ENCODE measurements around the gene SH3RF3. TPM values are rescaled to one million over a fixed set of nuclear protein-coding genes. Genes with fewer than 3 reads are reported as not detected.

The SH3RF3 gene
- polyA plus RNA-seq, 1 donor (not counting 4 experiments of a cell fraction or from before 2014, with no cell fraction given), result 0.08 TPM

DNA sequence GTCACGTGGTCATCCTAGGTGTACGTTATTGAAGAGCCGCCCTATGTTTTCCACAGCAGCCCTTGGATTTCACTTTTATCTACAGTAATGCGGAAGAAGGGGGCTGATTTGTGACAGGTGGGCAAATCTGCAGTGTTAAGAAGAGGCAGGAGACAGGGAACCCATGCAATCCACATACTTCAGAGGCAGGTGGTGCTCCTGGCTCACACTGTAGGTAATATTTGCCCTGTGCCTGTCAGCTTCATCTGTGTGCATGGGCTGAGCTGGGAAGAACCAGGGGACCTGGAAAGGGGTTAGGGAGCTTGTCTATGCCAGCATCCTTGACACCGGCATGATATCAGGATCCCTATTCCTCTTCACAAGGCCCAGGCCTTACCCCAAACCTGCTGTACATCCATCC is 183.9 kb downstream of the SH3RF3 start:
- dilution Hi-C loops (cut with MboI; ENCODE audit: extremely low pct_ligation_motif_present, low sequenced_read_pairs), result no loop called here
- Histone ChIP-seq H3K9me3 (ENCODE audit: control insufficient read depth, low read depth, low read length) (no peaks in the 10 kb centered on the region), H3K4me3 (ENCODE audit: control insufficient read depth in 2 of 3, extremely low read depth in 1 of 3, insufficient read depth in 2 of 3, low read depth in 1 of 3, low read length in 3 of 3) (no peak overlapping the region), H3K4me1 (ENCODE audit: control insufficient read depth, extremely low read depth, insufficient read depth, low read length) (no peaks in the 10 kb centered on the region), H3K79me2 (ENCODE audit: control insufficient read depth, insufficient read depth, low read length) (no peaks in the 10 kb centered on the region), H3K4me2 (ENCODE audit: control insufficient read depth, extremely low read depth, insufficient read depth, low read depth, low read length) (no peak overlapping the region), H3K27ac (ENCODE audit: control insufficient read depth, insufficient read depth, low read length) (no peak overlapping the region), H3K9me1 (ENCODE audit: control insufficient read depth, extremely low read depth, insufficient read depth, low read length) (no peaks in the 10 kb centered on the region), H3K27me3 (ENCODE audit: control insufficient read depth, extremely low read depth, insufficient read depth, low read length) (peaks cover 32% of the 10 kb centered on the region), H3K9ac (ENCODE audit: control insufficient read depth, extremely low read depth, insufficient read depth, low read length) (no peak overlapping the region), H3K36me3 (ENCODE audit: control insufficient read depth in 2 of 2, extremely low read depth in 1 of 2, insufficient read depth in 2 of 2, low read length in 2 of 2) (no peaks in the 10 kb centered on the region), H4K20me1 (ENCODE audit: control insufficient read depth, extremely low read depth, insufficient read depth, low read length) (no peaks in the 10 kb centered on the region), H2AFZ (ENCODE audit: control insufficient read depth, low read length) (no peak overlapping the region)
- FAIRE-seq (no peak), DNase-seq (ENCODE audit: low read depth, low spot score) (no peak)
- no peak for TF ChIP-seq EZH2 (IDR thresholded peaks at IDR 0.05; ENCODE audit: low read length)
- TF ChIP-seq, protein P1, sequence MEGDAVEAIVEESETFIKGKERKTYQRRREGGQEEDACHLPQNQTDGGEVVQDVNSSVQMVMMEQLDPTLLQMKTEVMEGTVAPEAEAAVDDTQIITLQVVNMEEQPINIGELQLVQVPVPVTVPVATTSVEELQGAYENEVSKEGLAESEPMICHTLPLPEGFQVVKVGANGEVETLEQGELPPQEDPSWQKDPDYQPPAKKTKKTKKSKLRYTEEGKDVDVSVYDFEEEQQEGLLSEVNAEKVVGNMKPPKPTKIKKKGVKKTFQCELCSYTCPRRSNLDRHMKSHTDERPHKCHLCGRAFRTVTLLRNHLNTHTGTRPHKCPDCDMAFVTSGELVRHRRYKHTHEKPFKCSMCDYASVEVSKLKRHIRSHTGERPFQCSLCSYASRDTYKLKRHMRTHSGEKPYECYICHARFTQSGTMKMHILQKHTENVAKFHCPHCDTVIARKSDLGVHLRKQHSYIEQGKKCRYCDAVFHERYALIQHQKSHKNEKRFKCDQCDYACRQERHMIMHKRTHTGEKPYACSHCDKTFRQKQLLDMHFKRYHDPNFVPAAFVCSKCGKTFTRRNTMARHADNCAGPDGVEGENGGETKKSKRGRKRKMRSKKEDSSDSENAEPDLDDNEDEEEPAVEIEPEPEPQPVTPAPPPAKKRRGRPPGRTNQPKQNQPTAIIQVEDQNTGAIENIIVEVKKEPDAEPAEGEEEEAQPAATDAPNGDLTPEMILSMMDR (optimal IDR thresholded peaks at IDR 0.05 in 1 of 3, IDR thresholded peaks at IDR 0.05 in 1 of 3, conservative IDR thresholded peaks at IDR 0.05 in 1 of 3; ENCODE audit: extremely low read depth in 1 of 3, insufficient read depth in 2 of 3, low read length in 3 of 3), result peak in 2 of 3 experiments; percentile 46 to 72

DNA sequence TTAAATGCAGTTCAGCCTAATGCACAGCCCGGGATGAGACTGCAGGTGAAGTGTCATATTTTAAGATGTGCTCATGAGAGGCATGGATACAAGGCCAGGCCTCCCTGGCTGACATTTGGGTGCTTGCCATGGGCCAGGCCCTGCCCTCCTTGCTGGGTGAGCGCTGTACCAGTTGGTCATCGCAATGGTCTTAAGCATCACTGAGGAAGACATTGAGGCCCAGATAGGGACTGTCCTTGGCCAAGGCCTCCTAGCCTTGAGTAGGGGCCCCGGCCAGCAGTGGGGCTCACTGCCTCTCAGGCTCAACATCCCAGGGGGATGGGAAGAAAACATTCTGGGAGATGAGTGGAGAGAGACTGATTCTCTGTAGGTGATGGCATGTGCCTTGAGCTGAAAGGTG is 184.3 kb downstream of the SH3RF3 start:
- Histone ChIP-seq H3K4me1 (ENCODE audit: control insufficient read depth, extremely low read depth, insufficient read depth, low read length) (peaks cover 2% of the 10 kb centered on the region), H3K9me1 (ENCODE audit: control insufficient read depth, extremely low read depth, insufficient read depth, low read length) (no peaks in the 10 kb centered on the region), H3K36me3 (ENCODE audit: control insufficient read depth in 2 of 2, extremely low read depth in 1 of 2, insufficient read depth in 2 of 2, low read length in 2 of 2) (no peaks in the 10 kb centered on the region), H2AFZ (ENCODE audit: control insufficient read depth, low read length) (no peak overlapping the region), H3K79me2 (ENCODE audit: control insufficient read depth, insufficient read depth, low read length) (no peaks in the 10 kb centered on the region), H3K4me3 (ENCODE audit: control insufficient read depth in 2 of 3, extremely low read depth in 1 of 3, insufficient read depth in 2 of 3, low read depth in 1 of 3, low read length in 3 of 3) (no peak overlapping the region), H3K9ac (ENCODE audit: control insufficient read depth, extremely low read depth, insufficient read depth, low read length) (no peak overlapping the region), H3K27me3 (ENCODE audit: control insufficient read depth, extremely low read depth, insufficient read depth, low read length) (peaks cover 37% of the 10 kb centered on the region), H3K4me2 (ENCODE audit: control insufficient read depth, extremely low read depth, insufficient read depth, low read depth, low read length) (no peak overlapping the region), H3K27ac (ENCODE audit: control insufficient read depth, insufficient read depth, low read length) (no peak overlapping the region), H4K20me1 (ENCODE audit: control insufficient read depth, extremely low read depth, insufficient read depth, low read length) (no peaks in the 10 kb centered on the region), H3K9me3 (ENCODE audit: control insufficient read depth, low read depth, low read length) (no peaks in the 10 kb centered on the region)
- DNase-seq (ENCODE audit: low read depth, low spot score) (no peak), FAIRE-seq (no peak)
- dilution Hi-C loops (cut with MboI; ENCODE audit: extremely low pct_ligation_motif_present, low sequenced_read_pairs), result no loop called here
- no peak for TF ChIP-seq EZH2 (IDR thresholded peaks at IDR 0.05; ENCODE audit: low read length)
- TF ChIP-seq, protein P1 (optimal IDR thresholded peaks at IDR 0.05 in 1 of 3, IDR thresholded peaks at IDR 0.05 in 1 of 3, conservative IDR thresholded peaks at IDR 0.05 in 1 of 3; ENCODE audit: extremely low read depth in 1 of 3, insufficient read depth in 2 of 3, low read length in 3 of 3), result no peak

All from keratinocyte (primary cell).